MM.1S (cell line): Measurements from ENCODE around the gene IPO11.

Experiments used
- DNase-seq: peaks from one replicate; pipeline ENCODE4 v3.0.0-alpha.2; 2015
- H2AFZ ChIP-seq: fragments of 300-600 bp; sonication (generic); 2 replicates; pipeline ENCODE4 v1.6.0; 2016; ENCODE audit warnings: antibody characterized with exemption, low read length
- H3F3A ChIP-seq: fragments of 300-600 bp; sonication (generic); 2 replicates; pipeline ENCODE4 v1.6.1; 2016; ENCODE audit warnings: mild to moderate bottlenecking, antibody characterized with exemption, low read length, moderate library complexity, mixed read lengths; ENCODE audit not compliant: insufficient read depth
- H3K27ac ChIP-seq: fragments of 300-600 bp; sonication (generic); 2 replicates; pipeline ENCODE4 v1.5.1; 2016; ENCODE audit warnings: mild to moderate bottlenecking, low read length
- H3K27me3 ChIP-seq: fragments of 300-600 bp; sonication (generic); replicated peaks from 2 replicates; pipeline ENCODE4 v1.6.0; 2016; ENCODE audit warnings: low read length; ENCODE audit not compliant: insufficient read depth
- H3K36me3 ChIP-seq: fragments of 300-600 bp; sonication (generic); replicated peaks from 2 replicates; pipeline ENCODE4 v1.6.1; 2016; ENCODE audit warnings: mild to moderate bottlenecking, low read length, mixed read lengths; ENCODE audit not compliant: insufficient read depth
- H3K4me1 ChIP-seq: fragments of 300-600 bp; sonication (generic); 2 replicates; pipeline ENCODE4 v1.6.1; 2016; ENCODE audit warnings: low read length, mixed read lengths
- H3K4me2 ChIP-seq: fragments of 300-600 bp; sonication (generic); 2 replicates; pipeline ENCODE4 v1.6.0; 2016; ENCODE audit warnings: low read depth, low read length
- H3K4me3 ChIP-seq: fragments of 300-600 bp; sonication (generic); 2 replicates; pipeline ENCODE4 v1.5.1; 2016; ENCODE audit warnings: low read length, mixed read lengths
- H3K79me2 ChIP-seq: fragments of 300-600 bp; sonication (generic); 2 replicates; pipeline ENCODE4 v1.6.1; 2016; ENCODE audit warnings: mixed run types, low read length, mixed read lengths
- H3K9ac ChIP-seq: fragments of 300-600 bp; sonication (generic); 2 replicates; pipeline ENCODE4 v1.6.1; 2016; ENCODE audit warnings: low read length, mixed read lengths
- H3K9me2 ChIP-seq: fragments of 300-600 bp; sonication (generic); replicated peaks from 2 replicates; pipeline ENCODE4 v1.6.1; 2016; ENCODE audit warnings: mild to moderate bottlenecking, low read length, mixed read lengths; ENCODE audit not compliant: insufficient read depth
- H3K9me3 ChIP-seq: fragments of 300-600 bp; sonication (generic); replicated peaks from 2 replicates; pipeline ENCODE4 v1.6.1; 2016; ENCODE audit warnings: mild to moderate bottlenecking, low read length, mixed read lengths; ENCODE audit not compliant: insufficient read depth
- H4K20me1 ChIP-seq: fragments of 300-600 bp; sonication (generic); 2 replicates; pipeline ENCODE4 v1.6.1; 2016; ENCODE audit warnings: mild to moderate bottlenecking, low read length, moderate library complexity, mixed read lengths; ENCODE audit not compliant: insufficient read depth
- EZH2 ChIP-seq: fragments of 300-600 bp; sonication (generic); optimal IDR thresholded peaks from 2 replicates; pipeline ENCODE3; 2017; ENCODE audit warnings: low read depth, mild to moderate bottlenecking, antibody characterized with exemption, low read length, mixed read lengths
- EZH2phosphoT487 ChIP-seq: fragments of 300-600 bp; sonication (generic); IDR thresholded peaks from 2 replicates; pipeline ENCODE4 v1.6.1; 2018; ENCODE audit warnings: antibody characterized with exemption, low read length
- TF ChIP-seq, protein P1 (sequence below): fragments of 300-600 bp; sonication (generic); IDR thresholded peaks from 2 replicates; pipeline ENCODE4 v1.5.1; 2016; ENCODE audit warnings: antibody characterized with exemption, low read length, mixed read lengths

The IPO11 gene

DNA sequence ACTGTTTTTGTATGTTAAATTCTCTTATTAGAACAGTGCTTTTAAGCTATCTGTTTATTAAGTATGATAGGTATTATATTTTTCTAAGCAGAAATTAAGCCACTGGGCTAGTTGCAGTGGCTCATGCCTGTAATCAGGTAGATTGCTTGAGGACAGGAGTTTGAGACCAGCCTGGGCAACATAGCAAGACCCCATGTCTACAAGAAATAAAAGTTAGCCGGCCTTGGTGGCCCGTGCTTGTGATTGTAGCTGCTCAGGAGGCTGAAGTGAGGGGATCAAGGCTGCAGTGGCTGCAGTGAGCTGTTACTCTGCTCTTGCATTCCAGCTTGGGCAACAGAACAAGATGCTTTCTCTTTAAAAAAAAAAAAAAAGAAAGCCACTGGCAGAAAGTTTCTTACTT lies 121.0 kb downstream of the IPO11 start:
- H3K4me2 ChIP-seq, result no peak overlapping the region
- H2AFZ ChIP-seq, result no peak overlapping the region
- H3K27ac ChIP-seq, result no peak overlapping the region
- H3K9me2 ChIP-seq, result no peaks in the 10 kb centered on the region
- no peaks in the 10 kb centered on the region for H3K27me3 ChIP-seq
- DNase-seq, result no peak
- no peaks in the 10 kb centered on the region for H3F3A ChIP-seq
- H3K9ac ChIP-seq, result no peak overlapping the region
- H3K36me3 ChIP-seq, result 0 out of 2 replicates have a peak, but pooled peaks cover 2% of the 10 kb centered on the region
- H3K4me3 ChIP-seq, result no peak overlapping the region
- TF ChIP-seq, protein P1, sequence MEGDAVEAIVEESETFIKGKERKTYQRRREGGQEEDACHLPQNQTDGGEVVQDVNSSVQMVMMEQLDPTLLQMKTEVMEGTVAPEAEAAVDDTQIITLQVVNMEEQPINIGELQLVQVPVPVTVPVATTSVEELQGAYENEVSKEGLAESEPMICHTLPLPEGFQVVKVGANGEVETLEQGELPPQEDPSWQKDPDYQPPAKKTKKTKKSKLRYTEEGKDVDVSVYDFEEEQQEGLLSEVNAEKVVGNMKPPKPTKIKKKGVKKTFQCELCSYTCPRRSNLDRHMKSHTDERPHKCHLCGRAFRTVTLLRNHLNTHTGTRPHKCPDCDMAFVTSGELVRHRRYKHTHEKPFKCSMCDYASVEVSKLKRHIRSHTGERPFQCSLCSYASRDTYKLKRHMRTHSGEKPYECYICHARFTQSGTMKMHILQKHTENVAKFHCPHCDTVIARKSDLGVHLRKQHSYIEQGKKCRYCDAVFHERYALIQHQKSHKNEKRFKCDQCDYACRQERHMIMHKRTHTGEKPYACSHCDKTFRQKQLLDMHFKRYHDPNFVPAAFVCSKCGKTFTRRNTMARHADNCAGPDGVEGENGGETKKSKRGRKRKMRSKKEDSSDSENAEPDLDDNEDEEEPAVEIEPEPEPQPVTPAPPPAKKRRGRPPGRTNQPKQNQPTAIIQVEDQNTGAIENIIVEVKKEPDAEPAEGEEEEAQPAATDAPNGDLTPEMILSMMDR, result no peak
- TF ChIP-seq EZH2phosphoT487, result no peak
- no peak for TF ChIP-seq EZH2
- H3K79me2 ChIP-seq, result no peaks in the 10 kb centered on the region
- no peaks in the 10 kb centered on the region for H4K20me1 ChIP-seq
- no peaks in the 10 kb centered on the region for H3K9me3 ChIP-seq
- H3K4me1 ChIP-seq, result 0 out of 2 replicates have a peak, but pooled peaks cover 3% of the 10 kb centered on the region

DNA sequence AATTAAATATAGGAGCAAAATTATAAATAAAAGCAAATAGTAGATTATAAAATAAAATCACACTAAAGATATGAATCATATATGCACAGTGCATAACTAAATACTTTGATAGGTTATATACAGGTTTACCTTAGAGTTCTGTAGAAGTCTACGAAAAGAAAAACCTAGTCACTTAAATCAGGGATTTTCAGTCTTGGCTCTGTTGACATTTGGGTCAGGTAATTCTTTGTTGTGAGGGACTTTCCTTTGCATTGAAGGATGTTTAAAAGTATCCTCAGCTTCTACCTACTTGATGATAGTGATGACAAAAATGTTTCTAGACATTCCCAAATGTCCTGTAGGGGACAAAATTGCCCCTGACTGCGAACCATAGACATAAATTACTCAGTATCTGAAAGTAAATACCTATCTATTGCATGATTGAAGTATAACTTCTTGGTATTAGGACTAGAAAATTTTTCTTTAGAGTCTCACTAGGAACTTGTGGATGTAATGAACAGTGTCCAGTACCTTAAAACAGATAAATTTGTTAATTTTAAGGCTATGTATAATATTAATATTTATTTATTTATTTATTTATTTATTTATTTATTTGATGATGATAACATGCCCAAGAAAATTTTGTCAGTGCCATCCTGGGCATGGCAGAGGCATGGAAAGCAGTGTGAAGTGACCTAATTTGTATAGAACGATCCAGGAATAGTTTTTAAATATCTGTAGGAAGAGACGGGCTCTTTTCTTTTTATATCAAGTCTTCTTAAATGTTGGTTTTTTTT lies 122.1 kb downstream of the IPO11 start:
- H3K79me2 ChIP-seq, result no peaks in the 10 kb centered on the region
- H3K36me3 ChIP-seq, result 0 out of 2 replicates have a peak, but pooled peaks cover 2% of the 10 kb centered on the region
- H3K9me2 ChIP-seq, result no peaks in the 10 kb centered on the region
- 0 out of 2 replicates have a peak, but pooled peaks cover 3% of the 10 kb centered on the region for H3K4me1 ChIP-seq
- H3F3A ChIP-seq, result no peaks in the 10 kb centered on the region
- no peaks in the 10 kb centered on the region for H3K9me3 ChIP-seq
- no peak overlapping the region for H3K4me3 ChIP-seq
- no peaks in the 10 kb centered on the region for H3K27me3 ChIP-seq
- no peaks in the 10 kb centered on the region for H4K20me1 ChIP-seq
- no peak overlapping the region for H3K4me2 ChIP-seq
- H2AFZ ChIP-seq, result no peak overlapping the region
- H3K9ac ChIP-seq, result no peak overlapping the region
- DNase-seq, result no peak
- TF ChIP-seq EZH2, result no peak
- TF ChIP-seq, protein P1, result no peak
- no peak for TF ChIP-seq EZH2phosphoT487
- H3K27ac ChIP-seq, result no peak overlapping the region

DNA sequence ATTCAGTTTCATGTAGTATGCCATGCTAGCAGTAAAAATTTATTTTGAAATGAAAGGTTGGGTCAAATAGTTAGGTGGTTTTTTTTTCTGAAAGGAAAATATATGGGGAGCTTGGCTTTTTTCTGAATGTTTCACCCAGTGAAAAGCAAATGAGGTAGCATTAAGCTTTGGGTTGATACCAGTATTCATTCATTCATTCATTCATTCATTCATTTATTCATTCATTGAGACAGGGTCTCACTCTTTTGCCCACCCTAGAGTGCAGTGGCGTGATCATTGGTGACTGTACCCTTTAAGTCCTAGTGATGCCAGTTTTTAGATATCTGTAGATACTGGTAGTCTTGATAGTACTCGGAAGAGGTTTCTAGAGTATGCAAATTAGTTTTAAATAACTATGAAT lies 123.7 kb downstream of the IPO11 start:
- TF ChIP-seq EZH2 (no peak), EZH2phosphoT487 (no peak)
- TF ChIP-seq, protein P1, result no peak
- no peak overlapping the region for H3K27ac ChIP-seq
- no peaks in the 10 kb centered on the region for H3K36me3 ChIP-seq

More for the DNA sequence above, 123.7 kb downstream of the IPO11 start:
- no peak overlapping the region for H3K9ac ChIP-seq
- H3K9me3 ChIP-seq, result no peaks in the 10 kb centered on the region
- H3K9me2 ChIP-seq, result no peaks in the 10 kb centered on the region
- H2AFZ ChIP-seq, result no peak overlapping the region
- no peaks in the 10 kb centered on the region for H3K79me2 ChIP-seq
- no peaks in the 10 kb centered on the region for H3K27me3 ChIP-seq
- H4K20me1 ChIP-seq, result no peaks in the 10 kb centered on the region
- no peak overlapping the region for H3K4me2 ChIP-seq
- H3K4me3 ChIP-seq, result no peak overlapping the region
- H3K4me1 ChIP-seq, result 0 out of 2 replicates have a peak, but pooled peaks cover 3% of the 10 kb centered on the region
- no peaks in the 10 kb centered on the region for H3F3A ChIP-seq
- DNase-seq, result no peak
